GM12878 (cell line): ENCODE measurements around the gene PRR3. TPM values are rescaled to one million over a fixed set of nuclear protein-coding genes. Genes with fewer than 3 reads are reported as not detected.

Source experiments
- ATAC-seq: fragments of 200-7000 bp; cut with Tn5 transposase; 3 replicates; pipeline ENCODE4 v1.9.1; 2020; ENCODE audit warnings: mild to moderate bottlenecking, moderate library complexity
- BruUV-seq: library from RNA; stranded (reverse); fragments of 400-500 nt; replicated peaks from 2 replicates; lab custom pipeline; 2021; lab: Mats Ljungman, UMichigan
- CTCF ChIA-PET: fragments of 300-600 bp; sonication (Branson Sonifier 250); formaldehyde crosslinking; extraction: SDS; loops from one replicate; lab custom pipeline; 2021; ENCODE audit warnings: inconsistent platforms; lab: Yijun Ruan, JAX
- POLR2A ChIA-PET: fragments of 350-600 bp; formaldehyde crosslinking; extraction: SDS; loops from one replicate; lab custom pipeline; 2021; ENCODE audit warnings: inconsistent platforms; lab: Charles Lee
- RAD21 ChIA-PET: fragments of 300-600 bp; sonication (Branson Sonifier 250); formaldehyde crosslinking; loops from one replicate; lab custom pipeline; 2023; ENCODE audit warnings: antibody characterized with exemption; ENCODE audit not compliant: unreplicated experiment; lab: Charles Lee
- SMC1A ChIA-PET: fragments of 300-600 bp; sonication (Branson Sonifier 250); formaldehyde crosslinking; loops from one replicate; lab custom pipeline; 2023; ENCODE audit not compliant: unreplicated experiment, uncharacterized antibody; lab: Charles Lee
- DNase-seq: peaks from one replicate; pipeline ENCODE4 v3.0.0-alpha.2; 2011; ENCODE audit warnings: low read depth, low spot score
- FAIRE-seq: peaks from 3 replicates; lab custom pipeline; 2011; peaks lifted over from hg19 to GRCh38; lab: Jason Lieb, UNC
- H2AFZ ChIP-seq: 2 replicates; pipeline ENCODE4 v1.6.0; 2011; ENCODE audit warnings: low read depth, low read length, control low read depth; ENCODE audit not compliant: control insufficient read depth
- H3K27ac ChIP-seq: 2 replicates; pipeline ENCODE4 v1.5.1; 2011; ENCODE audit warnings: control low read depth; ENCODE audit not compliant: control insufficient read depth, insufficient read depth
- H3K27me3 ChIP-seq, 2 experiments: replicated peaks in 1 of 2; 2 replicates each; pipeline versions ENCODE4 v1.6.0 to v1.6.1; 2011; ENCODE audit warnings: low read length in 1 of 2; ENCODE audit not compliant: control insufficient read depth in 2 of 2, insufficient read depth in 2 of 2
- H3K36me3 ChIP-seq, 2 experiments: 2 replicates each; pipeline ENCODE4 v1.5.1; 2011; ENCODE audit warnings: low read length in 1 of 2; ENCODE audit not compliant: control insufficient read depth in 2 of 2, insufficient read depth in 2 of 2
- H3K4me1 ChIP-seq: 2 replicates; pipeline ENCODE4 v1.6.1; 2011; ENCODE audit warnings: mild to moderate bottlenecking, low read length, moderate library complexity, mixed read lengths; ENCODE audit not compliant: control insufficient read depth, insufficient read depth
- H3K4me2 ChIP-seq: 2 replicates; pipeline ENCODE4 v1.6.0; 2011; ENCODE audit warnings: control low read depth; ENCODE audit not compliant: control insufficient read depth, insufficient read depth
- H3K4me3 ChIP-seq: fragments of 200-600 bp; sonication (generic); 2 replicates; pipeline ENCODE4 v1.5.1; 2016
- H3K79me2 ChIP-seq: 2 replicates; pipeline ENCODE4 v1.6.0; 2011; ENCODE audit warnings: low read length; ENCODE audit not compliant: control insufficient read depth, insufficient read depth
- H3K9ac ChIP-seq: 2 replicates; pipeline ENCODE4 v1.8.0; 2011; ENCODE audit warnings: low read length, control low read depth, mixed read lengths; ENCODE audit not compliant: control insufficient read depth, insufficient read depth
- H3K9me3 ChIP-seq: replicated peaks from 3 replicates; pipeline ENCODE4 v1.5.1; 2011; ENCODE audit warnings: mild to moderate bottlenecking, low read length; ENCODE audit not compliant: control insufficient read depth, insufficient read depth
- H4K20me1 ChIP-seq: 2 replicates; pipeline ENCODE4 v1.6.0; 2011; ENCODE audit not compliant: control insufficient read depth, insufficient read depth
- CBX5 ChIP-seq: sonication (generic); IDR thresholded peaks from 2 replicates; pipeline ENCODE4 v1.6.1; 2016; ENCODE audit warnings: low read depth, moderate library complexity, mild to moderate bottlenecking, inconsistent platforms
- IKZF2 ChIP-seq, 2 experiments: fragments of 450-650 bp; IDR thresholded peaks; 2 replicates each; pipeline ENCODE4 v1.6.1; 2017; ENCODE audit warnings: mild to moderate bottlenecking in 2 of 2, moderate library complexity in 2 of 2
- KAT2A ChIP-seq: conservative IDR thresholded peaks from 2 replicates; pipeline ENCODE4 v1.6.1; 2011; ENCODE audit warnings: low read depth, low read length; ENCODE audit not compliant: control insufficient read depth
- MEF2B ChIP-seq: fragments of 450-650 bp; IDR thresholded peaks from 2 replicates; pipeline ENCODE4 v1.6.1; 2018; ENCODE audit warnings: mild to moderate bottlenecking, moderate library complexity; ENCODE audit not compliant: partially characterized antibody, poor library complexity, severe bottlenecking
- NR2C2 ChIP-seq: IDR thresholded peaks from 2 replicates; pipeline ENCODE4 v1.6.1; 2011; ENCODE audit warnings: borderline replicate concordance, low read depth; ENCODE audit not compliant: control insufficient read depth, insufficient read length
- PAX5 ChIP-seq: IDR thresholded peaks from 2 replicates; pipeline ENCODE4 v1.6.1; 2011; ENCODE audit warnings: low read depth, low read length, borderline replicate concordance
- RELA ChIP-seq: fragments of 450-650 bp; IDR thresholded peaks from 2 replicates; pipeline ENCODE4 v1.8.0; 2014; ENCODE audit warnings: borderline replicate concordance; ENCODE audit not compliant: partially characterized antibody
- ZNF217 ChIP-seq: fragments of 450-650 bp; IDR thresholded peaks from 2 replicates; pipeline ENCODE4 v1.6.1; 2017; ENCODE audit warnings: antibody characterized with exemption, mild to moderate bottlenecking
- WGBS: methylation state at CpG from one replicate; pipeline ENCODE4 v1.1.6; 2016; ENCODE audit warnings: low lambda C conversion rate; ENCODE audit not compliant: insufficient replicate concordance, insufficient coverage; ENCODE audit errors: missing lambda C conversion rate; 5-methylcytosine and 5-hydroxymethylcytosine counted together
- in situ Hi-C: fragments of 300-500 bp; cut with MboI; formaldehyde crosslinking; loops from 9 replicates; pipeline ENCODE4 v1.14.3; 2018; ENCODE audit warnings: mixed read lengths
- intact Hi-C: fragments of 100-400 bp; cut with micrococcal nuclease; formaldehyde crosslinking; loops from one replicate; pipeline ENCODE4 v1.14.2; 2022; ENCODE audit not compliant: unreplicated experiment
- polyA plus RNA-seq, 11 experiments: library from polyadenylated mRNA; depleted of rRNA in 4 of 11; unstranded in 6 of 11; stranded (reverse) in 5 of 11; fragments of >200 nt; fragmentation: Nextera tagmentation in 4 of 11; fragmentation: Illumina TruSeq in 1 of 11; extraction: Ambion mirVana in 4 of 11; extraction: Trizol in 1 of 11; gene quantifications; 1 replicate in 1 of 11; 2 replicates in 10 of 11; pipeline versions ENCODE4 v1.2.1 to v1.2.3, GENCODE V29; 2011 to 2016; ENCODE audit warnings: inconsistent platforms in 2 of 11, missing spikeins in 2 of 11, low read depth in 1 of 11
- total RNA-seq, 4 experiments: library from RNA; depleted of rRNA in 3 of 4; stranded (reverse); fragments of >200 nt in 3 of 4; fragmentation: Illumina TruSeq in 1 of 4; extraction: Trizol in 1 of 4; gene quantifications; 2 replicates each; pipeline versions ENCODE4 v1.2.1 to v1.2.3, GENCODE V29; 2013 to 2021
- TF ChIP-seq, protein P1 (sequence below), 3 experiments: IDR thresholded peaks in 2 of 3; conservative IDR thresholded peaks in 1 of 3; 2 replicates each; pipeline ENCODE4 v1.5.1; 2011; ENCODE audit warnings: low read depth in 3 of 3, low read length in 3 of 3, mild to moderate bottlenecking in 3 of 3, control low read depth in 2 of 3, moderate library complexity in 2 of 3, inconsistent platforms in 1 of 3, mixed read lengths in 1 of 3; ENCODE audit not compliant: control insufficient read depth in 2 of 3, insufficient read depth in 1 of 3; ENCODE audit errors: extremely low read depth in 1 of 3
- TF ChIP-seq, protein P2 (sequence below): IDR thresholded peaks from 2 replicates; pipeline ENCODE4 v1.6.1; 2012; ENCODE audit warnings: low read depth, low read length, improper control_type of control experiment
- TF ChIP-seq, protein P3 (sequence below): IDR thresholded peaks from 2 replicates; pipeline ENCODE4 v1.6.1; 2011; ENCODE audit warnings: mild to moderate bottlenecking, low read depth, low read length, moderate library complexity; ENCODE audit not compliant: insufficient replicate concordance

PRR3 gene
- total and polyA plus RNA-seq, 10 of the 15 experiments (the other 5 are each of a cell fraction or from before 2014, with no cell fraction given): 14.0 to 38.2 (median 20.5) TPM

DNA sequence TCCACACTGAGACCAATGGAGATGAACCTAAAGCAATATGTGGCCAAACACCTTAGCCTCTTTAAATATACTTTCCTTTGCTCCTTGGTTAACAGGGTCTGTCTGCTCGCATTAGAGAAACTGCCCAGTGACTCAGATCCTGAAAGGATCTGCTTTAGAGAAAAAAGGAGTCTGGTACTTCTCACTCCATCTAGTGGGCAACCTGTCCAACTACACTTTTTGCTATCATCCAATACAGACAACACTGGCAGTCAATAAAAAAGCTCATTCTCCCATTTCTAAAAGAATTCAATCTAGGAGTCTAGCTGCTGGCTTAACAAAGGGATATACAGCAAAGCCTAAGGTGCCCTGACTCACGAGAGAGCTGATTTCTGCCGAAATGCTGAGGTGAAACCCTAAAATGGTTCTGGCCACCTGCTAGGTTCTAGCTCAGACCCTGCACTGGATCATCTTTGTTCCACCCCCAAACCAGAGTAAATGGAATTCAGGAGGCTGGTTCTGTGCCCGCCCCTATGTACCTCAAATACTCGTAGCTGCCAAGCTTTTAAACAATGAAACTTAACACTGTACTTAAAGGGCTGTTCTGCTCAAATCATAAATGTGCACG is 12.3 kb upstream of the PRR3 start (continued):
- TF ChIP-seq, protein P1, sequence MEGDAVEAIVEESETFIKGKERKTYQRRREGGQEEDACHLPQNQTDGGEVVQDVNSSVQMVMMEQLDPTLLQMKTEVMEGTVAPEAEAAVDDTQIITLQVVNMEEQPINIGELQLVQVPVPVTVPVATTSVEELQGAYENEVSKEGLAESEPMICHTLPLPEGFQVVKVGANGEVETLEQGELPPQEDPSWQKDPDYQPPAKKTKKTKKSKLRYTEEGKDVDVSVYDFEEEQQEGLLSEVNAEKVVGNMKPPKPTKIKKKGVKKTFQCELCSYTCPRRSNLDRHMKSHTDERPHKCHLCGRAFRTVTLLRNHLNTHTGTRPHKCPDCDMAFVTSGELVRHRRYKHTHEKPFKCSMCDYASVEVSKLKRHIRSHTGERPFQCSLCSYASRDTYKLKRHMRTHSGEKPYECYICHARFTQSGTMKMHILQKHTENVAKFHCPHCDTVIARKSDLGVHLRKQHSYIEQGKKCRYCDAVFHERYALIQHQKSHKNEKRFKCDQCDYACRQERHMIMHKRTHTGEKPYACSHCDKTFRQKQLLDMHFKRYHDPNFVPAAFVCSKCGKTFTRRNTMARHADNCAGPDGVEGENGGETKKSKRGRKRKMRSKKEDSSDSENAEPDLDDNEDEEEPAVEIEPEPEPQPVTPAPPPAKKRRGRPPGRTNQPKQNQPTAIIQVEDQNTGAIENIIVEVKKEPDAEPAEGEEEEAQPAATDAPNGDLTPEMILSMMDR (IDR thresholded peaks at IDR 0.05 in 2 of 3, conservative IDR thresholded peaks at IDR 0.05 in 1 of 3; ENCODE audit: control insufficient read depth in 2 of 3, extremely low read depth in 1 of 3, insufficient read depth in 1 of 3, low read depth in 3 of 3, low read length in 3 of 3): peak; percentile 73 to 82 (median 78)

DNA sequence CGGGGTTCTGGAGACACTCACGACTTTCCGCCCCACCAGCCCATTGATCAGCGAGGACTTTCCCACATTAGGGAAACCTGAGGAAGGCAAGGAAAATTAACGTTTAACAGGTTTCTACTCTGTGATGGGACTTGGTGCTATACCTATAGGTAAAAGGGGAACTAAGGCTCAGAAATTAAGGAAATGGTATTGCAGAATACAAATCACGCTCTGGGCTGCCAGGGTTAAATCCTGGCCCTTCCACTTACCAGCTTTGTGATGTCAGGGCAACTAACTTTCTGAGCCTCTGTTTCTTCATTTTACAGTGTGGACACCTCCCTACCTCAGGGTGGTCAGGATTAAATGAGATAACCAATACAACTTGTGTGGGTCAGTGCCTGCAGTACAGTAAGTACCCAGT is 9.6 kb upstream of the PRR3 start:
- intact Hi-C loops: no loop called here
- Histone ChIP-seq H3K4me1 (no peaks in the 10 kb centered on the region), H2AFZ (no peak overlapping the region), H3K9me3 (no peaks in the 10 kb centered on the region), H3K79me2 (no peaks in the 10 kb centered on the region), H3K27ac (no peak overlapping the region), H4K20me1 (no peaks in the 10 kb centered on the region), H3K4me3 (no peak overlapping the region), H3K4me2 (no peak overlapping the region), H3K9ac (no peak overlapping the region), H3K36me3 (peaks cover 7 to 11% of the 10 kb centered on the region in 2 experiments), H3K27me3 (no peaks in the 10 kb centered on the region)
- BruUV-seq: no TSS peak
- SMC1A ChIA-PET: no interaction called here
- RAD21 ChIA-PET: interaction anchor here (1.1 to 8.4 kb wide), 2 partner anchors 65 to 82 kb away, joined by 3 to 159 read pairs; no protein-coding TSS in a partner anchor
- DNase-seq (no peak), ATAC-seq (no peak), FAIRE-seq (no peak)
- WGBS: 72% methylated on average over 6 of the region's 6 CpGs
- CTCF ChIA-PET: interaction anchor here (0.6 to 15.6 kb wide), 6 partner anchors 18 to 184 kb away, joined by 3 to 480 read pairs (median 4); no protein-coding TSS in a partner anchor
- TF ChIP-seq PAX5 (no peak), RELA (no peak), NR2C2 (no peak), IKZF2 (IDR thresholded peaks at IDR 0.05) (no peak), MEF2B (no peak), KAT2A (no peak), ZNF217 (no peak), CBX5 (no peak)
- TF ChIP-seq, protein P2, sequence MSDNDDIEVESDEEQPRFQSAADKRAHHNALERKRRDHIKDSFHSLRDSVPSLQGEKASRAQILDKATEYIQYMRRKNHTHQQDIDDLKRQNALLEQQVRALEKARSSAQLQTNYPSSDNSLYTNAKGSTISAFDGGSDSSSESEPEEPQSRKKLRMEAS: no peak
- TF ChIP-seq, protein P3, sequence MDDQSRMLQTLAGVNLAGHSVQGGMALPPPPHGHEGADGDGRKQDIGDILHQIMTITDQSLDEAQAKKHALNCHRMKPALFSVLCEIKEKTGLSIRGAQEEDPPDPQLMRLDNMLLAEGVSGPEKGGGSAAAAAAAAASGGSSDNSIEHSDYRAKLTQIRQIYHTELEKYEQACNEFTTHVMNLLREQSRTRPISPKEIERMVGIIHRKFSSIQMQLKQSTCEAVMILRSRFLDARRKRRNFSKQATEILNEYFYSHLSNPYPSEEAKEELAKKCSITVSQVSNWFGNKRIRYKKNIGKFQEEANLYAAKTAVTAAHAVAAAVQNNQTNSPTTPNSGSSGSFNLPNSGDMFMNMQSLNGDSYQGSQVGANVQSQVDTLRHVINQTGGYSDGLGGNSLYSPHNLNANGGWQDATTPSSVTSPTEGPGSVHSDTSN: no peak
- POLR2A ChIA-PET: no interaction called here
- in situ Hi-C loops: no loop called here
